CD4-positive, alpha-beta T cell treated with Interleukin-12 subunit alpha and Interleukin-12 subunit beta, for 1 hour (primary cell): ENCODE data around the gene BMPR1B.
"Not testable (repeated sequence)": the region's sequence is repeated elsewhere in the genome, so short reads cannot be mapped to it uniquely, and the experiment has no call there.

Experiments
- DNase-seq: peaks from one replicate; pipeline ENCODE4 v3.0.0-alpha.2; 2020

Gene BMPR1B

GRCh38 chr4:95049551-95050233, 291.9 kb downstream of the BMPR1B start:
- DNase-seq = no peak

GRCh38 chr4:95050980-95051701, 293.4 kb downstream of the BMPR1B start:
- no peak for DNase-seq

GRCh38 chr4:95051702-95052020, 293.9 kb downstream of the BMPR1B start:
- DNase-seq = no peak

DNA sequence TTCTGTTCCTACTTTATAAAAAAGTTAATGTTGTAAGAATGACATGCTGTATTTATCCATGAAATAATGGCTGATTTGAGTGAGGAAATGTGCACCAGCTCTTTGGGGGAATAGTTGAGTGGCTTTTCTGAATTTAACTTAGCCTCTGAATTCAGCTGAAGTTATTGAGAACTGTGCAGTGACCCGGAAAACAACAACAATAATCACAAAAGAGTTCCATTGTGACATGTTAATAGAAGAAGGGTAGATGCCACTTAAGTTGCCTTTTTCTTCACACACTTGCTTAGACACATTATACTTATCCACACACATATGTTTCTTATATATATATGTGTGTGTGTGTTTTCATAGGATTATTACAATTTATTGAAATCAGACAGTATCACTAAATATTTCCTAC, 301.2 kb downstream of the BMPR1B start:
- no peak for DNase-seq

DNA sequence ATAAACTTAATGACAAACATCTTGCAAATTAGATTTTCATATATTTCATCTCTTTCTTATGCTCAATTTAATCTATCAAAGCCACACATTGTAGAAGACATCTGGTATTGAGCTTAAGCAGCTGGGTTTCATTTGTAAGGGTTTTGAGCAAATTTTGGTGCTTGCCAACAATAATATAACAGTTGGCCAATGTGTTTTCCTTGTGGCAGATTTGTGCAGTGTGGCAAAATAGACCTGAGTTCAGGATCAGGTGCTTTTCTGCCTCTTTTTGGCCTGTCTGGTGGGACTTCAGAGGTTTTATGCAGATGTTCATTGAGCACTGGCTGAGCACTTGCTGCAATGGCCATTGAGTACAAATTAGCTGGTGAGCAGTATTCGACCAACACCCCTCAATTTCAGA, 301.9 kb downstream of the BMPR1B start:
- DNase-seq = no peak

DNA sequence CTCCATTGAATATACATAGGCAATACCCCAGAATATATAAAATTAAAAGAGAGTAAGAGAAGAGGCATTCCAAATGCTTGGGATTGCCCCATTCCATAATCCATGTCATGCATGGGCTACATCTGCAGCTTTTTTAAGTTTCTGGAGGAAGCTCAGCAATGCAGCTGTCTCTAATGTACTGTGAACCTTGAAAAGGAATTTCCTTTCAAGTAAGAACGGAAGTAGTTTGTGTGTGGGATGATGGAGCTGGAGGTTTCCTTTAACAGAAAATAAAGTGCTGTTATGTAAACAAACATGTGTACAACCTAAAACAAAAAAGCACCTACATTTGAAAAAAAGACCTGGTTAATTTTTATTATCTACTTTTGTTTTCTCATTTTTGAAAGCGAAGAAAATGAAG, 303.5 kb downstream of the BMPR1B start:
- no peak for DNase-seq

- DNase-seq = not testable (repeated sequence)
Observed at GRCh38 chr4:95061801-95062200, 304.0 kb downstream of the BMPR1B start.

DNA sequence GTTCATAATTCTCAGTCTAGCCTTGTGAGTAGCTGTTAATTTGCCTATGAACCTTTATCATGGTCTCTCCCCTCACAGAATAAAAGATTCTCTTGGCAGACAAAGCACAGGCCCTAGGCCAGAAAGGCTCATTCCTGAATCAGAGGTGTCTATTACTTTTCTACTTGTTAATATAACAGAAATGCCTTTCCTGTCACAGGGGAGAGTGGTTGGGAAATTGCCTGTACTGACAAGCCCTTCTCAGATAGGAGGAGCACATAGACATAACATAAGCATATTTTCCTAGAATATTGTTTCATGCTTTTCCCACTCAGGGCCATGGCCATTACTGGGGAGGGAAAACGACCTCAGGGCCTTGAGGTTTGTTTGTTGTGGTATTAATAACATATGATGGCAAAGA, 308.3 kb downstream of the BMPR1B start:
- no peak for DNase-seq

DNA sequence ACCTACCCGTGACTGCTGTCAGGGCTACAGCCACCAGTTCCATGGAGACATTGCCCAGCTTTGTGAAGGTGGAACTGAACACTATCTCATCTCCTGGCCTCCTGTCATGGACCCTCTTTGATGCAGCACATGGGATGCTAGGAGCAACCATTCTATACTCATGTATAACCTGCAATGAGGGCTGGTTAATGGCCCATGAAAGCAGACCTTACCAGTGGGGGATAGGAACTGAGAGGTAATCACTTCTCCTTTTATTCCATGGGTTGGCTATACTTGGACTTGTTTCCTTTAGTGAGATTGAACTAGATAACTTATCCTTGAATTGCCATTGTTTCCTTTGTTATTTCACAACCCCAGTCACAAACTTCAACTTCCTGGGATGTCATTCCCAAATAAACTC, 310.6 kb downstream of the BMPR1B start:
- no peak for DNase-seq

DNA sequence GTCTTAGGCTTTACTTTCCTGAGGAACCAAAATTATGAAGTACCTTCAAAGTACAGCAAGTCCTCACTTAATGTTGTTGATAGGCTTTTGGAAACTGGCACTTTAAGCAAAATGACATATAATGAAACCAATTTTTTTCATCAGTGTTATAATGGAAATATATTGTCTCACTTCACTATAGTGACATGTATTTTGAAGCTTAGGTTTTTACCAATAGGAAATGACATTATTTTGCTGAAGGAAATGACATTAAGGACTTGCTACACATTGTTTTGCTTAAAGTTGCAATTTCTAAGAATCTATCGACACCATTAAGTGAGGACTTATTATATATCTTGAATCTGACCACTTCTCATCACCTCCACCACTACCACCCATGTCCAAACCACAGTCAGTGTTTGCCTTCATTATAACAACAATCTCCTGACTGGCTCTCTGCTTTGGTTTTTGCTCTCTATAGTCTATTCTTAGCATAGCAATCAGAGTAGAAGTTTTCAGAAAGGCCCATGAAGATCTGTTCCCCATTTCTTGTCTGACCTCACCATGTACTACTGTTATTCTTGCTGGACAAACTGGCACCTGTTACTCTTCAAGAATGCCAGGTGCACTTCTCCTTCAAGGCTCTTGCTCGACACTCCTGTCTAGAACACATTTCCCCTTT, 311.2 kb downstream of the BMPR1B start:
- DNase-seq = no peak

DNA sequence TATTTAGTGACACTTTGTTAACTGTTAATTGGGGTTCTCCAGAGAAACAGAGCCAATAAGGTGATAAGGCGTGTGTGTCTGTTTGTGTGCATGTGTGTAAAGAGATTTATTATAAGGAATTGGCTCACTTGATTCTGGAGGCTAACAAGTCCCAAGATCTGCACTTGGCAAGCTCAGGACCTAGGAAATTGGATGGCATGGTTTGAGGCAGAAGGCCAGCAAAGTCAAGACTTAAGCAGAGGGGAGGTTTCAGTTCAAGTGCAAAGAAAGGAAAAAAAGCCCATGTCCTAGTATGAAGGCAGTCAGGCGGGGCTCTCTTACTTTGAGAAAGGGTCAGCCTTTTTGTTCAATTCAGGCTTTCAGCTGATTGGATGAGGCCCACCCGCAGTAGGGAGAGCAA, 314.1 kb downstream of the BMPR1B start:
- DNase-seq = no peak

- no peak for DNase-seq
Observed at GRCh38 chr4:95073646-95074045, 315.9 kb downstream of the BMPR1B start.

GRCh38 chr4:95077864-95078263, 320.1 kb downstream of the BMPR1B start:
- DNase-seq = no peak

DNA sequence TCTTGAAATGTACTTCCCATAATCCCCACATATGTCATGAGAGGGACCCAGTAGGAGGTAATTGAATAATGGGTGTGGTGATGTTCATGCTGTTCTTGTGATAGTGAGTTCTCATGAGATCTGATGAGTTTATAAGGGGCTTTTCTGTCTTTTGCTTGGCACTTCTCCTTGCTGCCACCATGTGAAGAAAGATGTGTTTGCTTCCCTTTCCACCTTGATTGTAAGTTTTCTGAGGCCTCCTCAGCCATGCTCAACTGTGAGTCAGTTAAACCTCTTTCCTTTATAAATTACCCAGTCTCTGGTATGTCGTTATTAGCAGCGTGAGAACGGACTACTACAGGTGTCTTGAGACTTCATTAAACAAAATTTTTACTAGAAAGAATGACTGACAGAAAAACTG, 323.2 kb downstream of the BMPR1B start:
- DNase-seq = no peak

DNA sequence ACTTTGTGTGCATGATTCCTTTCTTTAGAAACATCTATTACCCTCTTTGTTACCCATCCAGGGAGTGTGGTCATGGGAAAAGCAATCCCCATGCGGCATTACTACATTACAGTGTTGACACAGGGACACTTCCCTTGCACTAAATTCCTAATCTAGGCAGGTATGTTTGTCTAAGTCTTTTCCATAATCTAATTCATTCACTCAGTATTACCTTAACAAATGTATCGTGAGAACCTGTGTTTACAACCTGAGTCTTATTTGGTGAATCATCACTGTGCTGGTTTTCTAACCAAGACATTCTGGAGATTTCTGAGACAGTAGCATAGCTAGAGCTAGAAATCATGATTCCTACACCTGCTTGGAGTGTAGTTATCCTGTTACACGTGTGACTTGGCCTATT, 326.8 kb downstream of the BMPR1B start:
- DNase-seq = no peak

- no peak for DNase-seq
Observed at GRCh38 chr4:95085124-95085833, 327.5 kb downstream of the BMPR1B start.

DNA sequence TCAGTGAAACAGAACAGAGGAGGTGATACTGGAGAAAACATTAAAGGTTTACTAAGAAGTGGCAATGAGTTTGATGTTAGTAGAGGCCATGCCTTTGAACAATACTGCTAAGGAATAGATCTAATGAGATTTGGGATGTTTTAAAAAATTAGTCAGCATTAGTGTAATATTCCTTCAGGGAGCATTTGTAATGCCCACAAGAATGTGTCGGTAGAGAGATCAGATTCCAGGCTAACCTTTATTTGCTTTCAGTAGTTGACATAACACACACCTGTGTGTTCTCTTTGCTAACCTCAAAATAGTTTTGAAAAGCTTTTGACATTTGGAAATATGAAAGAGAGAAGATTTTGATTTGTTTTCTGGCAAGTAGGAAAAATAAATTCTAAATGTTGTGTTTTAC, 328.8 kb downstream of the BMPR1B start:
- no peak for DNase-seq

DNA sequence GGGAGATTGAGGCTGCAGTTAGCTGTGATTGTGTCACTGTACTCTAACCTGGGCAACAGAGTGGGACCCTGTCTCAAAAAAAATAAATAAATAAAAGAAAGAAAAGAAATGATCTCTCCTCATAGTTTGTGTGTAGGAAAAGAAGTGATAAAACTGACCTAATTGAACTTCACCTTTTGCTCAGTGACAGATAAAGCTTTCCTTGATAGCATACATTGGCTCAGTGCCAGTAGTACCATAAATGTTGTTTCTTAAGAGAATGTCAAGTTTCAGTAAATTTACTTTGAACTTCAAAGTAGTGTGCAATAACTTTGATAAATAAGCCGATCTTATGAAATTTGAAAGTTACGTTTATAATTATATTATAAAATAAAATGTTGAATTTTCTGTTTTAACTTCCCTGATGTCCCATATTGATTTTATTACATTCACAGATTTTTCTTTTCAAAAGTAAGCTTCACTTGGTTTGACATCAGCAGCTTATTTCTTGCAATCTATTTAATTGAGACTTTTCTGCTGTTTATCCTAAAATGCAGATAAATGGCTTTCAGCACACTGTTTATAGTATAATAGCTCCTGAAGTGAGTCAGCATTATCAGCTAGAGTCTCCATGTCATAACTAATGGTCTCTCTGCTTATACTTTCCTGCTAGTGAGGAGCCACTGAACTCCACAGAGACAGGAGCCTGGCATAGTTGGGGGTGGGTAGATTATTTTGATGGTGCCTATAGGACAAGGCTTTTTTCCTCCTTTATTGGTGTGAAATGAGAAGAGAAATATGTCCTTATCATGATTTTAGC, 330.1 kb downstream of the BMPR1B start:
- no peak for DNase-seq

GRCh38 chr4:95091272-95091671, 333.5 kb downstream of the BMPR1B start:
- DNase-seq = no peak

GRCh38 chr4:95092766-95093165, 335.0 kb downstream of the BMPR1B start:
- DNase-seq = no peak

DNA sequence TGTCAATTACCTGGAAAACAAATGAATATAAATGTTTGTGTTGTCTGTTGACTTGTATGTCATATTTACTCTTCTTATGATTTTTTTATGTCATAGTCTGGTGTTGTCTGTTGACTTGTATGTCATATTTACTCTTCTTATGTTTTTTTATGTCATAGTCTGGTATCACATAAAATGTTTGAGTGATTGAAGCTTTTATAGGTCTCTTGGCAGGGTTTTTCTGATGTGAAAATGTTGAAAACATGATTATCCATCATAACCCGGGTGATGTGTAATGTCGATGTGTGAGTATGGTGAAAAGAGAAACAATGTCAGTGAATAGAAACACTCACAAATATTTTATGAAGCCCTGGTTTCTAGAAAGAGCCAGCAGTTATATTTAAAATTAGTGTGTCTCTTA, 335.7 kb downstream of the BMPR1B start:
- DNase-seq = no peak

- DNase-seq = no peak
Observed at GRCh38 chr4:95093936-95094929, 336.5 kb downstream of the BMPR1B start.
